HL-60 (cell line): ENCODE data around the gene PTPRC.

Experiments
- DNase-seq, 2 experiments: peaks; one replicate each; pipeline ENCODE4 v3.0.0-alpha.2; 2010 to 2020; ENCODE audit warnings: low read depth in 1 of 2, low spot score in 1 of 2
- H3K27ac ChIP-seq: fragments of 250-450 bp; sonication (Bioruptor Pico); replicated peaks from 2 replicates; pipeline ENCODE4 v1.5.1; 2020; ENCODE audit warnings: mild to moderate bottlenecking, moderate library complexity
- H3K27me3 ChIP-seq: fragments of 250-450 bp; sonication (Bioruptor Pico); 2 replicates; pipeline ENCODE4 v1.5.1; 2021; ENCODE audit warnings: mild to moderate bottlenecking, moderate library complexity; ENCODE audit not compliant: insufficient read depth, poor library complexity, severe bottlenecking
- H3K4me3 ChIP-seq: replicated peaks from 2 replicates; pipeline ENCODE4 v1.5.1; 2011; ENCODE audit warnings: mild to moderate bottlenecking, control low read depth, low read length; ENCODE audit not compliant: insufficient read depth
- GABPA ChIP-seq: IDR thresholded peaks from 2 replicates; pipeline ENCODE4 v1.6.1; 2012; ENCODE audit warnings: low read depth
- POLR2AphosphoS5 ChIP-seq: IDR thresholded peaks from 2 replicates; pipeline ENCODE4 v1.6.1; 2012; ENCODE audit warnings: low read depth
- SPI1 ChIP-seq: IDR thresholded peaks from 2 replicates; pipeline ENCODE4 v1.6.1; 2012; ENCODE audit warnings: low read depth, mild to moderate bottlenecking, borderline replicate concordance
- TF ChIP-seq, protein P1 (sequence below): IDR thresholded peaks from one replicate; pipeline ENCODE4 v1.5.1; 2011; ENCODE audit warnings: low read length, control low read depth, inconsistent platforms; ENCODE audit not compliant: insufficient read depth
- TF ChIP-seq, protein P2 (sequence below): IDR thresholded peaks from 2 replicates; pipeline ENCODE4 v1.6.1; 2012; ENCODE audit warnings: low read depth; ENCODE audit not compliant: insufficient replicate concordance

PTPRC gene

DNA sequence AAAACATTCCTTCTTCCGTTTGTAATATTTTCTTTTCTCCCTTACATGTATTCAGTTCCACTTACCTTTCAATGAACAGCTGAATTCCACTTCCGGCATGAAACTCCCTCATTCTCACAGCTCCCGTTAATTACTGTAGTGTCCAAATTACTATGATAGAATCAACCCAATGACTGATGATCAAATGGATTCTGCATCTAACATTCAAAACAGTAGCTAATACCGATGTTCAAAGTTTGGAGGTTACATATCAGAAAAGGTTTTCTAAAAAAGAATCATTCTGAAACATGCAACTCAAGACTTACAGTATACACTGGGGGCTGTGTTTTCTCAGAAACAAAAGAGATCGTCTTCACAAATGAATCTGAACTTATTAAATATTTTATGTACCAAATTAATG, 77.2 kb downstream of the PTPRC start:
- TF ChIP-seq GABPA (no peak), SPI1 (no peak), POLR2AphosphoS5 (no peak)
- TF ChIP-seq, protein P1, sequence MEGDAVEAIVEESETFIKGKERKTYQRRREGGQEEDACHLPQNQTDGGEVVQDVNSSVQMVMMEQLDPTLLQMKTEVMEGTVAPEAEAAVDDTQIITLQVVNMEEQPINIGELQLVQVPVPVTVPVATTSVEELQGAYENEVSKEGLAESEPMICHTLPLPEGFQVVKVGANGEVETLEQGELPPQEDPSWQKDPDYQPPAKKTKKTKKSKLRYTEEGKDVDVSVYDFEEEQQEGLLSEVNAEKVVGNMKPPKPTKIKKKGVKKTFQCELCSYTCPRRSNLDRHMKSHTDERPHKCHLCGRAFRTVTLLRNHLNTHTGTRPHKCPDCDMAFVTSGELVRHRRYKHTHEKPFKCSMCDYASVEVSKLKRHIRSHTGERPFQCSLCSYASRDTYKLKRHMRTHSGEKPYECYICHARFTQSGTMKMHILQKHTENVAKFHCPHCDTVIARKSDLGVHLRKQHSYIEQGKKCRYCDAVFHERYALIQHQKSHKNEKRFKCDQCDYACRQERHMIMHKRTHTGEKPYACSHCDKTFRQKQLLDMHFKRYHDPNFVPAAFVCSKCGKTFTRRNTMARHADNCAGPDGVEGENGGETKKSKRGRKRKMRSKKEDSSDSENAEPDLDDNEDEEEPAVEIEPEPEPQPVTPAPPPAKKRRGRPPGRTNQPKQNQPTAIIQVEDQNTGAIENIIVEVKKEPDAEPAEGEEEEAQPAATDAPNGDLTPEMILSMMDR: no peak
- TF ChIP-seq, protein P2, sequence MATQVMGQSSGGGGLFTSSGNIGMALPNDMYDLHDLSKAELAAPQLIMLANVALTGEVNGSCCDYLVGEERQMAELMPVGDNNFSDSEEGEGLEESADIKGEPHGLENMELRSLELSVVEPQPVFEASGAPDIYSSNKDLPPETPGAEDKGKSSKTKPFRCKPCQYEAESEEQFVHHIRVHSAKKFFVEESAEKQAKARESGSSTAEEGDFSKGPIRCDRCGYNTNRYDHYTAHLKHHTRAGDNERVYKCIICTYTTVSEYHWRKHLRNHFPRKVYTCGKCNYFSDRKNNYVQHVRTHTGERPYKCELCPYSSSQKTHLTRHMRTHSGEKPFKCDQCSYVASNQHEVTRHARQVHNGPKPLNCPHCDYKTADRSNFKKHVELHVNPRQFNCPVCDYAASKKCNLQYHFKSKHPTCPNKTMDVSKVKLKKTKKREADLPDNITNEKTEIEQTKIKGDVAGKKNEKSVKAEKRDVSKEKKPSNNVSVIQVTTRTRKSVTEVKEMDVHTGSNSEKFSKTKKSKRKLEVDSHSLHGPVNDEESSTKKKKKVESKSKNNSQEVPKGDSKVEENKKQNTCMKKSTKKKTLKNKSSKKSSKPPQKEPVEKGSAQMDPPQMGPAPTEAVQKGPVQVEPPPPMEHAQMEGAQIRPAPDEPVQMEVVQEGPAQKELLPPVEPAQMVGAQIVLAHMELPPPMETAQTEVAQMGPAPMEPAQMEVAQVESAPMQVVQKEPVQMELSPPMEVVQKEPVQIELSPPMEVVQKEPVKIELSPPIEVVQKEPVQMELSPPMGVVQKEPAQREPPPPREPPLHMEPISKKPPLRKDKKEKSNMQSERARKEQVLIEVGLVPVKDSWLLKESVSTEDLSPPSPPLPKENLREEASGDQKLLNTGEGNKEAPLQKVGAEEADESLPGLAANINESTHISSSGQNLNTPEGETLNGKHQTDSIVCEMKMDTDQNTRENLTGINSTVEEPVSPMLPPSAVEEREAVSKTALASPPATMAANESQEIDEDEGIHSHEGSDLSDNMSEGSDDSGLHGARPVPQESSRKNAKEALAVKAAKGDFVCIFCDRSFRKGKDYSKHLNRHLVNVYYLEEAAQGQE: no peak
- no peak for DNase-seq

DNA sequence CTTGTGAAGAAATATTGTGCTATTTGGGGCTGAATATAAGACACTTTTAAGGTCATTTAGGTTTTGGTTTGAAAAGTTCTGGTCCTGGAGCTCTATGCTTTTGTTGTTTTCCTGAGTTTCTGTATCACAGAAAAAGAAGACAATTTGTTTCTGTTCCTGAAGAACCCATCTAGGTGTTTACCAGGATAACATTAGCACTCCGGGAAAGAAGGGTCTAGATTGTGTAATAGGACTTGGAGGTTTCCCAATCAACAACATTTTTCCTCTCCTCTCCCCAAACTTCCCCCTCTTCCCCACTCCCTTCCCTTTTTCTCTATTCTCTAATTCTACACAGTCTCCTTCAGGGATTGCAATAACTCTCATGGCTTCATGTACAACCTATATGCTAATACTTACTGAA, 78.7 kb downstream of the PTPRC start:
- no peaks in the 10 kb centered on the region for H3K27me3 ChIP-seq
- H3K4me3 ChIP-seq: no peak overlapping the region
- no peak overlapping the region for H3K27ac ChIP-seq
- TF ChIP-seq SPI1 (no peak), GABPA (no peak), POLR2AphosphoS5 (no peak)
- TF ChIP-seq, protein P1: no peak
- TF ChIP-seq, protein P2: no peak
- no peak for DNase-seq

More for the DNA sequence above, 77.2 kb downstream of the PTPRC start:
- Histone ChIP-seq H3K4me3 (no peak overlapping the region), H3K27ac (no peak overlapping the region), H3K27me3 (no peaks in the 10 kb centered on the region)

DNA sequence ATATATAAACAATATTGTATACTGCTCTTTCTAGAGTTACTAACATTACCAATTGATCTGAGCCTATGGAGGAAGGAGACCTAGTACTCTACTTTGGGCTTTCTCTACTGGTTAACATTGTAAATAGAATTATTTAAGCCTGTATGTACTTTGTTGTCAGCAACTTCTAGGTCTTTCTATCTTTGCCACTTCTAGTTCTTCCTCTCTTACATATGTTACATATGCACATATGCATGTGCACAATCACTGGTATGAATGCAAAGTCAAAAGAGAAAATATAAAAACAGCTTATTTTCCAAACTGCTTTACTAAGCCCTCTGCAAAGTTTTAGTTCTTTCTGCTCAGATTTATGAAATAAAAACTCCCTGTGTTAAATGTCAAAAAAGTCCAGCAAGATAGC, 84.3 kb downstream of the PTPRC start:
- Histone ChIP-seq H3K27me3 (no peaks in the 10 kb centered on the region), H3K4me3 (no peak overlapping the region), H3K27ac (no peak overlapping the region)
- TF ChIP-seq GABPA (no peak), POLR2AphosphoS5 (no peak), SPI1 (no peak)
- TF ChIP-seq, protein P2: no peak
- TF ChIP-seq, protein P1: no peak
- DNase-seq: no peak
